GM13976 (cell line): Measurements from ENCODE around the gene TMEM11.

Source experiments
- DNase-seq: peaks from one replicate; pipeline ENCODE4 v3.0.0; 2012; ENCODE audit warnings: low spot score
- in situ Hi-C: fragments of 300-500 bp; cut with MboI; formaldehyde crosslinking; loops from one replicate; pipeline ENCODE4 v1.12.0; 2022; ENCODE audit warnings: low sequenced_read_pairs, mixed read lengths, inconsistent platforms; ENCODE audit not compliant: unreplicated experiment
- TF ChIP-seq, protein P1 (sequence below): IDR thresholded peaks from 2 replicates; pipeline ENCODE4 v1.5.1; 2012; ENCODE audit warnings: borderline replicate concordance, mild to moderate bottlenecking; ENCODE audit not compliant: insufficient read depth; ENCODE audit errors: extremely low read depth, missing control alignments, control extremely low read depth

TMEM11 gene

DNA sequence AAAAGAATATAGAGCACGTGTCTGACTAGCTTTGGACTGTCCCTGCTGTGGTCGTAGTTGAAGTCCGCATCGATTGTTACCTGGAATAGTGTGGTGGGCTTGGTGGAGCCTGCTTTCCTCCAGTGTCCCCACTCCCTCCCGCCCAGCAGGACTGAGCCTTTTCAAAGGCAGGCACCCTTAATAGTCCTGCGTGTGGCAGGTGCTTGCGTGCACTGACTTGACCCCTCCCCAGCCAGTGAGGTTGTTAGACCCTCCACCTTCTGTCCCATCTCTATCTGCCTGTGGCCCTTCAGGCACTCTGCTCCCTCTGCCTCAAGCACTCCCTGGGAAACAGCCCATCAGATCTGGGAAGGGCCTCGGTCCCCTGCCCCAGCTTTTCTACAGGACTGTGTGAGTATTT, 36.6 kb downstream of the TMEM11 start:
- peak; percentile 6 for DNase-seq
- in situ Hi-C loops, result no loop called here
- TF ChIP-seq, protein P1, sequence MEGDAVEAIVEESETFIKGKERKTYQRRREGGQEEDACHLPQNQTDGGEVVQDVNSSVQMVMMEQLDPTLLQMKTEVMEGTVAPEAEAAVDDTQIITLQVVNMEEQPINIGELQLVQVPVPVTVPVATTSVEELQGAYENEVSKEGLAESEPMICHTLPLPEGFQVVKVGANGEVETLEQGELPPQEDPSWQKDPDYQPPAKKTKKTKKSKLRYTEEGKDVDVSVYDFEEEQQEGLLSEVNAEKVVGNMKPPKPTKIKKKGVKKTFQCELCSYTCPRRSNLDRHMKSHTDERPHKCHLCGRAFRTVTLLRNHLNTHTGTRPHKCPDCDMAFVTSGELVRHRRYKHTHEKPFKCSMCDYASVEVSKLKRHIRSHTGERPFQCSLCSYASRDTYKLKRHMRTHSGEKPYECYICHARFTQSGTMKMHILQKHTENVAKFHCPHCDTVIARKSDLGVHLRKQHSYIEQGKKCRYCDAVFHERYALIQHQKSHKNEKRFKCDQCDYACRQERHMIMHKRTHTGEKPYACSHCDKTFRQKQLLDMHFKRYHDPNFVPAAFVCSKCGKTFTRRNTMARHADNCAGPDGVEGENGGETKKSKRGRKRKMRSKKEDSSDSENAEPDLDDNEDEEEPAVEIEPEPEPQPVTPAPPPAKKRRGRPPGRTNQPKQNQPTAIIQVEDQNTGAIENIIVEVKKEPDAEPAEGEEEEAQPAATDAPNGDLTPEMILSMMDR, result no peak

DNA sequence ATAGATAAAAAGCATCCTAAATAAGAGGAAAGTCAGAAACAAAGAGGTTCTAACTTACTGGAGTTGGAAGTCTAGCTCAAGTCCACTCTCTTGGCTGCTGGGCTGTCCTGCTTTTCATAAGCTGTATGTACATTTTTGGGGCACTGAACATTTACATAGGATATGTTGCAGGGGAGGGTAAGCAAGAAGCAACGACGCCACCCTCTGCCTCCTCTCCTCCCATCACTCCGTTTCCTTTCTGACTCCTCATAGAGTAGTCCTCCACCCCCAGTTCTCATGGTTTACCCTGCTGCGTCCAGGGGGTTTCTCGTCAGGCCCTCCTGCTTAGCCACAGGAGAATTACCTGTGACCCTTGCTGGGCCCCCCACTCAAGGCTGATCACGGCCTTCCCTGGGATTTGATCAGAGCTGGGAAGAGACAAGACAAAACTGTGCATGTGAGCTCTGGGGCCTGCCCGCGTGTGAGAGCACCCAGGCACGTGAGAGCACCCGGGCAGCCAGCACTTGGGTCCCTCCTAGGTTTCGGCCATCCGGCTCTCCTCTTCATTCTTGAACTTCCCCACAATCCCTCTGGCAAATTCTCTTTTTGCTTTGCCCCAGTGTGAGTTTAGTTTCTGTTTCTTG, 37.1 kb downstream of the TMEM11 start:
- TF ChIP-seq, protein P1, result no peak
- in situ Hi-C loops, result no loop called here
- DNase-seq, result peak; percentile 11

DNA sequence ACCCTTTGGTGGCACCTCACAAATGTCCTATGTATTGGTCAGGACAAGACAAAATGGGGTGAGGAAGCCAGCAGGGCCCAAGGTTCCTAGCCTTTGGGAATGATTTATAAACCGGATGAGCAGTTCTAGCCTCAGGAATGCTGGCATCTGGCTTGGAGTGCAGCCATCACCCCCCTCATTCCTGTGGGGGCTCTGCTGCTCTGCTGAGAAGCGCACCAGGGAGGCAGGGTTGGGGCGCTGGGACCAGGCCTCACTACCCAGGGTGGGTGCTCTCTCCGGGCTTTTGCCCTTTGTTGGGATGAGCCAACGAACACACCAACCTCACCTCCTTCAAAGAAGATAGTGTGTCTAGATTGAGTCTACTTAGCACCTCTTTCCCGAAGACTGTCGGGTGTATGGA, 39.2 kb downstream of the TMEM11 start:
- DNase-seq, result peak; percentile 3
- TF ChIP-seq, protein P1, result no peak

DNA sequence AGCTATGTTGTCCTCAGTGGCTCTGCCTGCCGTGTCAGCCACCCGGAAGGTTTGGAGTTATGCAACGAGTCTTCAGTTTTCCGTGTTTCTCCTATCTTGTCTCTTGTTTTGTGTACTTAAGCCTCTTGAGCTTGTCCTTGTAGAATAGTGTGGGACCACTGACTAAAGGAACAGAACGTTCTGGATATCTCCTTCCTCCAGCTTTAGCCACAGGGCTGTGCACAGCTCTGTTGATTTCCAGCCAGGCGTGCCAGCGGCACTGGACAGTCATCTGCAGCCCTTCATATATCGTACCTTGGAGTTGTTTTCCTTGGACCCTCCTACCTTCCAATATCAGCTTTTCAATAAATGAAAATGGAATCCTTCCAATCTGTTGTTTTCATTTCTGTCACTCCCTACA, 39.8 kb downstream of the TMEM11 start:
- in situ Hi-C loops, result no loop called here
- DNase-seq, result no peak
- TF ChIP-seq, protein P1, result no peak

More for the DNA sequence above, 39.2 kb downstream of the TMEM11 start:
- in situ Hi-C loops, result no loop called here

DNA sequence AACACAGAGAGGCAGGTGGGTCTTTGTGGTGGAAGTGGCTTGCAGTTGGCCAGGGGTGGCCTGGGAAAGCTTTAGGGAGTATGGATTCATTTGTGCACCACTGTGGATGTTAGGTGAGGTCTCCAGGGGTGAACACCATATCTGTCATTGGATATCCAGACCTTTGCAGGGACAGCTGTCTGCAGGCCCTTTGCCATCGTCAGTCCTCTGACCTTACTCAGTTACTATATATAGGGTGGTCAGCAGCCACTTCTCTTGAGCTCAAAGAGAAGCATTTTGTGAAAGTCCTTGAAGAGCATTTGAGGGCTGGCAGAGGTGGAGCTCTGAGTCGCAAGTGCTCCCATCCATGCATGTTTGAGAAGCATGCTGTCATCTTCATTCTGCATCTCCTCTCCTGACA, 40.4 kb downstream of the TMEM11 start:
- DNase-seq, result no peak
- TF ChIP-seq, protein P1, result no peak
- in situ Hi-C loops, result no loop called here

DNA sequence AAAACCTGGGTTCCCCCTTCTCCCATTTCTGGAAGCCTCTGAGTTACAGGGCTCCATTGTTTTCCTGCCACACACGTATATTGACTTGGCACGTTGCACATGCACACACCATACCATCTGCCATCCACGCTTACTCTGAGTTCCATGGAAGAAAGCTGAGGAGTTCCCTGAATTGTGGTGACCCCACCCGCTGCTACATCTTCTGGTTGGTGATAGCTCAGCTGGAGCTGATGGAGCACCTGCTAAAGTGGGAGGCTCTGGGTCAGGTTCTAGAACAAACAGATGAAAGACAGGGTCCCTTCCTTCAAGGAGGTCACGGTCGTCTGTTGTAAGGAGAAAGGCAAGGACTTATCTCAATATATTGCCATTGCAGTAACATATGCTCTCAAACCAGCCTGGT, 41.1 kb downstream of the TMEM11 start:
- in situ Hi-C loops, result no loop called here

More for the DNA sequence above, 41.1 kb downstream of the TMEM11 start:
- DNase-seq, result peak; percentile 7
- TF ChIP-seq, protein P1, result no peak
